GM19467 (cell line): Measurements from ENCODE around the gene HMGN1.
A peak's percentile ranks its signal among the peaks of the same experiment; 100 is the strongest.

ENCODE experiments used
- ATAC-seq: cut with Tn5 transposase; IDR thresholded peaks from one replicate; pipeline ENCODE4 v1.9.1; 2021; ENCODE audit warnings: mild to moderate bottlenecking, moderate library complexity; ENCODE audit not compliant: unreplicated experiment

Gene HMGN1

GRCh38 chr21:39312112-39313041, 36.5 kb downstream of the HMGN1 start:
- ATAC-seq = peak; percentile 68

- ATAC-seq = no peak
Measured at GRCh38 chr21:39311164-39311563, 37.7 kb downstream of the HMGN1 start.

GRCh38 chr21:39307466-39307865, 41.4 kb downstream of the HMGN1 start:
- ATAC-seq = no peak

- no peak for ATAC-seq
Measured at GRCh38 chr21:39300587-39300986, 48.3 kb downstream of the HMGN1 start.

GRCh38 chr21:39296891-39297290, 52.0 kb downstream of the HMGN1 start:
- ATAC-seq = no peak
